KOPT-K1 (cell line): Measurements from ENCODE around the gene PRRG4.
"Not testable (repeated sequence)": the region's sequence is repeated elsewhere in the genome, so short reads cannot be mapped to it uniquely, and the experiment has no call there.

Experiments used
- H3K27ac ChIP-seq: fragments of 200-600 bp; sonication (generic); 2 replicates; pipeline ENCODE4 v1.5.1; 2016; ENCODE audit warnings: antibody characterized with exemption, mild to moderate bottlenecking, low read depth, low read length; ENCODE audit not compliant: poor library complexity, severe bottlenecking
- H3K36me3 ChIP-seq: fragments of 200-600 bp; sonication (generic); 2 replicates; pipeline ENCODE4 v1.5.1; 2017; ENCODE audit warnings: antibody characterized with exemption, mild to moderate bottlenecking, low read length, moderate library complexity; ENCODE audit not compliant: insufficient read depth
- H3K9me3 ChIP-seq: fragments of 200-600 bp; sonication (generic); 2 replicates; pipeline ENCODE4 v1.5.1; 2017; ENCODE audit warnings: antibody characterized with exemption, low read length, mild to moderate bottlenecking; ENCODE audit not compliant: insufficient read depth, poor library complexity, severe bottlenecking

PRRG4 gene

GRCh38 chr11:32821517-32821916 is 8.2 kb upstream of the PRRG4 start:
- H3K9me3 ChIP-seq = no peaks in the 10 kb centered on the region
- H3K36me3 ChIP-seq = no peaks in the 10 kb centered on the region
- H3K27ac ChIP-seq = no peak overlapping the region

- Histone ChIP-seq H3K9me3 (no peaks in the 10 kb centered on the region), H3K27ac (no peak overlapping the region), H3K36me3 (no peaks in the 10 kb centered on the region)
Observed at GRCh38 chr11:32821917-32822560, 7.7 kb upstream of the PRRG4 start.

GRCh38 chr11:32823617-32824016 is 6.1 kb upstream of the PRRG4 start:
- not testable (repeated sequence) for H3K27ac ChIP-seq, H3K36me3 ChIP-seq, H3K9me3 ChIP-seq

- no peaks in the 10 kb centered on the region for H3K36me3 ChIP-seq
- no peaks in the 10 kb centered on the region for H3K9me3 ChIP-seq
- H3K27ac ChIP-seq = no peak overlapping the region
Observed at GRCh38 chr11:32826113-32826512, 3.6 kb upstream of the PRRG4 start.

GRCh38 chr11:32827276-32827675 is 2.5 kb upstream of the PRRG4 start:
- H3K36me3 ChIP-seq = no peaks in the 10 kb centered on the region
- H3K27ac ChIP-seq = no peak overlapping the region

GRCh38 chr11:32829157-32829679 is 509 bp upstream of the PRRG4 start:
- Histone ChIP-seq H3K36me3 (no peaks in the 10 kb centered on the region), H3K27ac (peak overlapping the region; percentile 73)

More at GRCh38 chr11:32827276-32827675, 2.5 kb upstream of the PRRG4 start:
- H3K9me3 ChIP-seq = no peaks in the 10 kb centered on the region

GRCh38 chr11:32830413-32830738 is 649 bp downstream of the PRRG4 start:
- H3K27ac ChIP-seq = no peak overlapping the region
- no peaks in the 10 kb centered on the region for H3K9me3 ChIP-seq
- no peaks in the 10 kb centered on the region for H3K36me3 ChIP-seq

More at GRCh38 chr11:32829157-32829679, 509 bp upstream of the PRRG4 start:
- no peaks in the 10 kb centered on the region for H3K9me3 ChIP-seq

GRCh38 chr11:32830796-32831195 is 1.1 kb downstream of the PRRG4 start:
- H3K27ac ChIP-seq = no peak overlapping the region
- H3K9me3 ChIP-seq = no peaks in the 10 kb centered on the region
- H3K36me3 ChIP-seq = no peaks in the 10 kb centered on the region

GRCh38 chr11:32831221-32831620 is 1.5 kb downstream of the PRRG4 start:
- Histone ChIP-seq H3K27ac (no peak overlapping the region), H3K9me3 (no peaks in the 10 kb centered on the region), H3K36me3 (no peaks in the 10 kb centered on the region)

- Histone ChIP-seq H3K9me3 (no peaks in the 10 kb centered on the region), H3K27ac (no peak overlapping the region), H3K36me3 (no peaks in the 10 kb centered on the region)
Observed at GRCh38 chr11:32833921-32834320, 4.2 kb downstream of the PRRG4 start.

GRCh38 chr11:32836946-32837345 is 7.2 kb downstream of the PRRG4 start:
- no peaks in the 10 kb centered on the region for H3K9me3 ChIP-seq
- 0 out of 2 replicates have a peak, but pooled peaks cover 3% of the 10 kb centered on the region for H3K36me3 ChIP-seq
- H3K27ac ChIP-seq = no peak overlapping the region

- Histone ChIP-seq H3K27ac (no peak overlapping the region), H3K9me3 (no peaks in the 10 kb centered on the region), H3K36me3 (0 out of 2 replicates have a peak, but pooled peaks cover 3% of the 10 kb centered on the region)
Observed at GRCh38 chr11:32838505-32839274, 9.0 kb downstream of the PRRG4 start.

GRCh38 chr11:32839308-32839707 is 9.6 kb downstream of the PRRG4 start:
- H3K9me3 ChIP-seq = no peaks in the 10 kb centered on the region
- H3K27ac ChIP-seq = no peak overlapping the region
- H3K36me3 ChIP-seq = 0 out of 2 replicates have a peak, but pooled peaks cover 3% of the 10 kb centered on the region

GRCh38 chr11:32840587-32840986 is 10.9 kb downstream of the PRRG4 start:
- 0 out of 2 replicates have a peak, but pooled peaks cover 3% of the 10 kb centered on the region for H3K36me3 ChIP-seq
- no peak overlapping the region for H3K27ac ChIP-seq
- H3K9me3 ChIP-seq = no peaks in the 10 kb centered on the region

- Histone ChIP-seq H3K9me3 (no peaks in the 10 kb centered on the region), H3K27ac (no peak overlapping the region), H3K36me3 (0 out of 2 replicates have a peak, but pooled peaks cover 3% of the 10 kb centered on the region)
Observed at GRCh38 chr11:32843544-32843943, 13.8 kb downstream of the PRRG4 start.
